Measurements from ENCODE around the gene ARL15. TPM values are rescaled to one million over a fixed set of nuclear protein-coding genes. Genes with fewer than 3 reads are reported as not detected.

The ARL15 gene
- total and polyA plus RNA-seq, 9 of the 15 experiments (the other 6 are each of a cell fraction or from before 2014, with no cell fraction given), result 18.5 to 80.4 (median 57.0) TPM

DNA sequence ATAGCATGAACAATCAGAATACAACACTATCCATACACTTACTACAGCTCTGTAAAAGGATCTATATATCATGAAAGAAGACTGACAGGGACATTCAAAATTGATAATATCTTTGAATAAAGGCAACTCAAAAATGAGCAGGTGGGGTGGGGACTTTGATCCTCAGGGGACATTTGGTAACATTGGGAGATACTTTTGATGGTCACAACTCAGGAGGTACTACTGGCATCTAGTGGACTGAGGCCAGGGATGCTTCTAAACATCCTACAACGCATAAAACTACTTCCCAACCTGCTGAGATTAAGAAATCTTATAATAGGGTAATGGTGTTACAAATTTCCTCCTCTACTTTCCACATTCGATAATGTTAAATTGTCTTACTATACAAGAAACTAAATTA is 243.9 kb downstream of the ARL15 start:
- ATAC-seq (no peak), FAIRE-seq (no peak), DNase-seq (ENCODE audit: extremely low read depth in 1 of 4, low spot score in 3 of 4) (no peak)
- H3K9me3 ChIP-seq (replicated peaks; ENCODE audit: control insufficient read depth, insufficient read depth, low read depth, low read length), result no peaks in the 10 kb centered on the region
- ChIA-PET POLR2A (no interaction called here), CTCF (ENCODE audit: low intra/inter-chr PET ratio) (no interaction called here)
- H3K27me3 ChIP-seq (ENCODE audit: control insufficient read depth in 2 of 2, insufficient read depth in 2 of 2, low read length in 2 of 2), result no peaks in the 10 kb centered on the region
- no peak overlapping the region for H3K9ac ChIP-seq (ENCODE audit: insufficient read depth in 1 of 2, low read depth in 2 of 2, low read length in 2 of 2)
- 0 out of 3 replicates have a peak, but pooled peaks cover 6% of the 10 kb centered on the region for H3K79me2 ChIP-seq (ENCODE audit: control insufficient read depth, insufficient read depth, low read length)
- no peak overlapping the region for H3K4me3 ChIP-seq
- in situ Hi-C loops (cut with MboI) (no loop called here), intact Hi-C loops (cut with micrococcal nuclease) (no loop called here)
- no peaks in the 10 kb centered on the region for H4K20me1 ChIP-seq (replicated peaks; ENCODE audit: control insufficient read depth, insufficient read depth, low read length)
- no peak overlapping the region for H3K27ac ChIP-seq (ENCODE audit: extremely low read depth, low read depth, low read length)
- H3K4me1 ChIP-seq (replicated peaks in 1 of 2; ENCODE audit: control insufficient read depth in 2 of 2, insufficient read depth in 2 of 2, low read length in 2 of 2), result no peaks in the 10 kb centered on the region
- H3K4me2 ChIP-seq (ENCODE audit: insufficient read depth, low read length), result no peak overlapping the region
- H3K9me1 ChIP-seq (ENCODE audit: control insufficient read depth, insufficient read depth, low read length), result no peaks in the 10 kb centered on the region
- 94% methylated on average over 2 of the region's 2 CpGs for WGBS (ENCODE audit: insufficient coverage, low coverage, missing lambda C conversion rate)
- no peak overlapping the region for H2AFZ ChIP-seq (ENCODE audit: low read depth, low read length)
- no TSS peak for BruUV-seq (replicated peaks)
- peaks cover 8% of the 10 kb centered on the region; the same call in 2 of the 3 replicates for H3K36me3 ChIP-seq (ENCODE audit: control insufficient read depth, insufficient read depth, low read length)
- TF ChIP-seq ZNF583 (CRISPR knock-in tag; IDR thresholded peaks at IDR 0.05) (no peak), TSC22D4 (tag; IDR thresholded peaks at IDR 0.05) (no peak), TFAM (CRISPR knock-in tag; conservative IDR thresholded peaks at IDR 0.05) (no peak), HNRNPH1 (optimal IDR thresholded peaks at IDR 0.05; ENCODE audit: low read depth, low read length) (no peak), ZBTB1 (CRISPR knock-in tag; IDR thresholded peaks at IDR 0.05; ENCODE audit: borderline replicate concordance, low read depth) (no peak), NR2C1 (IDR thresholded peaks at IDR 0.05) (no peak), NR2C1 (tag; IDR thresholded peaks at IDR 0.05) (no peak), PHTF2 (CRISPR knock-in tag; IDR thresholded peaks at IDR 0.05) (no peak), ZEB2 (IDR thresholded peaks at IDR 0.05) (no peak), STAT5B (CRISPR knock-in tag; IDR thresholded peaks at IDR 0.05) (no peak), EWSR1 (IDR thresholded peaks at IDR 0.05; ENCODE audit: borderline replicate concordance, low read depth, partially characterized antibody) (no peak), SETDB1 (IDR thresholded peaks at IDR 0.05; ENCODE audit: low read length) (no peak), TGIF2 (CRISPR knock-in tag; IDR thresholded peaks at IDR 0.05) (no peak)
- TF ChIP-seq, protein P1, sequence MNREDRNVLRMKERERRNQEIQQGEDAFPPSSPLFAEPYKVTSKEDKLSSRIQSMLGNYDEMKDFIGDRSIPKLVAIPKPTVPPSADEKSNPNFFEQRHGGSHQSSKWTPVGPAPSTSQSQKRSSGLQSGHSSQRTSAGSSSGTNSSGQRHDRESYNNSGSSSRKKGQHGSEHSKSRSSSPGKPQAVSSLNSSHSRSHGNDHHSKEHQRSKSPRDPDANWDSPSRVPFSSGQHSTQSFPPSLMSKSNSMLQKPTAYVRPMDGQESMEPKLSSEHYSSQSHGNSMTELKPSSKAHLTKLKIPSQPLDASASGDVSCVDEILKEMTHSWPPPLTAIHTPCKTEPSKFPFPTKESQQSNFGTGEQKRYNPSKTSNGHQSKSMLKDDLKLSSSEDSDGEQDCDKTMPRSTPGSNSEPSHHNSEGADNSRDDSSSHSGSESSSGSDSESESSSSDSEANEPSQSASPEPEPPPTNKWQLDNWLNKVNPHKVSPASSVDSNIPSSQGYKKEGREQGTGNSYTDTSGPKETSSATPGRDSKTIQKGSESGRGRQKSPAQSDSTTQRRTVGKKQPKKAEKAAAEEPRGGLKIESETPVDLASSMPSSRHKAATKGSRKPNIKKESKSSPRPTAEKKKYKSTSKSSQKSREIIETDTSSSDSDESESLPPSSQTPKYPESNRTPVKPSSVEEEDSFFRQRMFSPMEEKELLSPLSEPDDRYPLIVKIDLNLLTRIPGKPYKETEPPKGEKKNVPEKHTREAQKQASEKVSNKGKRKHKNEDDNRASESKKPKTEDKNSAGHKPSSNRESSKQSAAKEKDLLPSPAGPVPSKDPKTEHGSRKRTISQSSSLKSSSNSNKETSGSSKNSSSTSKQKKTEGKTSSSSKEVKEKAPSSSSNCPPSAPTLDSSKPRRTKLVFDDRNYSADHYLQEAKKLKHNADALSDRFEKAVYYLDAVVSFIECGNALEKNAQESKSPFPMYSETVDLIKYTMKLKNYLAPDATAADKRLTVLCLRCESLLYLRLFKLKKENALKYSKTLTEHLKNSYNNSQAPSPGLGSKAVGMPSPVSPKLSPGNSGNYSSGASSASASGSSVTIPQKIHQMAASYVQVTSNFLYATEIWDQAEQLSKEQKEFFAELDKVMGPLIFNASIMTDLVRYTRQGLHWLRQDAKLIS (CRISPR knock-in tag; IDR thresholded peaks at IDR 0.05), result no peak

Measured in K562 (cell line).